H1 (cell line): Measurements from ENCODE around the gene URM1. TPM values are rescaled to one million over a fixed set of nuclear protein-coding genes. Genes with fewer than 3 reads are reported as not detected.

Experiments
- CTCF ChIA-PET: fragments of 300-600 bp; sonication (Branson Sonifier 250); formaldehyde crosslinking; loops from one replicate; lab custom pipeline; 2021; ENCODE audit not compliant: partially characterized antibody; lab: Charles Lee
- POLR2A ChIA-PET: fragments of 300-600 bp; sonication (Branson Sonifier 250); formaldehyde crosslinking; loops from one replicate; lab custom pipeline; 2021; ENCODE audit warnings: inconsistent platforms; ENCODE audit not compliant: partially characterized antibody; lab: Charles Lee
- DNase-seq, 2 experiments: peaks; one replicate each; pipeline versions ENCODE4 v3.0.0 to v3.0.0-alpha.2; 2010 to 2022; ENCODE audit warnings: low spot score in 2 of 2, low read depth in 1 of 2, mixed read lengths in 1 of 2
- FAIRE-seq: peaks from 2 replicates; lab custom pipeline; 2011; peaks lifted over from hg19 to GRCh38; lab: Jason Lieb, UNC
- H2AFZ ChIP-seq: 2 replicates; pipeline ENCODE4 v1.8.1; 2012; ENCODE audit warnings: low read length, inconsistent platforms
- H2AK5ac ChIP-seq: 2 replicates; pipeline ENCODE4 v1.6.1; 2013; ENCODE audit warnings: low read depth, low read length
- H2BK120ac ChIP-seq: replicated peaks from 2 replicates; pipeline ENCODE3; 2013; ENCODE audit warnings: low read depth, low read length, inconsistent platforms
- H2BK12ac ChIP-seq: 2 replicates; pipeline ENCODE4 v1.6.1; 2013; ENCODE audit warnings: low read depth, low read length
- H2BK15ac ChIP-seq: 2 replicates; pipeline ENCODE4 v1.6.1; 2013; ENCODE audit warnings: low read length
- H2BK20ac ChIP-seq: 2 replicates; pipeline ENCODE4 v1.6.1; 2013; ENCODE audit warnings: low read length
- H2BK5ac ChIP-seq: 2 replicates; pipeline ENCODE4 v1.6.1; 2013; ENCODE audit warnings: low read depth, low read length
- H3K14ac ChIP-seq: 2 replicates; pipeline ENCODE4 v1.6.1; 2013; ENCODE audit warnings: inconsistent platforms; ENCODE audit not compliant: insufficient read length
- H3K18ac ChIP-seq: 2 replicates; pipeline ENCODE4 v1.6.1; 2013; ENCODE audit warnings: low read length; ENCODE audit errors: extremely low read depth
- H3K23ac ChIP-seq: 2 replicates; pipeline ENCODE4 v1.6.1; 2013; ENCODE audit warnings: inconsistent platforms; ENCODE audit not compliant: insufficient read length
- H3K23me2 ChIP-seq: 2 replicates; pipeline ENCODE4 v1.6.1; 2013; ENCODE audit warnings: low read depth, low read length
- H3K27ac ChIP-seq: 2 replicates; pipeline ENCODE4 v1.6.1; 2011; ENCODE audit warnings: low read depth, low read length, inconsistent platforms
- H3K27me3 ChIP-seq, 4 experiments: replicated peaks in 1 of 4; 1 replicate in 1 of 4; 2 replicates in 3 of 4; pipeline versions ENCODE4 v1.6.1 to v1.8.1; 2011 to 2013; ENCODE audit warnings: low read length in 3 of 4, mild to moderate bottlenecking in 3 of 4, inconsistent platforms in 2 of 4, mixed read lengths in 2 of 4, moderate library complexity in 1 of 4; ENCODE audit not compliant: control insufficient read depth in 3 of 4, insufficient read depth in 3 of 4; ENCODE audit errors: extremely low read depth in 1 of 4
- H3K36me3 ChIP-seq, 4 experiments: 2 replicates each; pipeline versions ENCODE4 v1.6.1 to v1.8.1; 2011 to 2013; ENCODE audit warnings: mild to moderate bottlenecking in 4 of 4, low read length in 3 of 4, moderate library complexity in 2 of 4, control low read depth in 1 of 4, inconsistent platforms in 1 of 4; ENCODE audit not compliant: insufficient read depth in 4 of 4, control insufficient read depth in 2 of 4
- H3K4ac ChIP-seq: replicated peaks from 2 replicates; pipeline ENCODE3; 2013; ENCODE audit warnings: low read length, low read depth, mixed read lengths, inconsistent platforms; ENCODE audit not compliant: insufficient read length
- H3K4me1 ChIP-seq, 4 experiments: replicated peaks in 1 of 4; 1 replicate in 1 of 4; 2 replicates in 3 of 4; pipeline versions ENCODE4 v1.6.1 to v1.8.1; 2011 to 2013; ENCODE audit warnings: low read length in 3 of 4, inconsistent platforms in 2 of 4, mixed read lengths in 1 of 4; ENCODE audit not compliant: insufficient read depth in 4 of 4, control insufficient read depth in 3 of 4
- H3K4me2 ChIP-seq, 2 experiments: 2 replicates each; pipeline versions ENCODE4 v1.6.1 to v1.8.1; 2011 to 2013; ENCODE audit warnings: low read depth in 2 of 2, low read length in 2 of 2, control low read depth in 1 of 2, inconsistent platforms in 1 of 2, mild to moderate bottlenecking in 1 of 2; ENCODE audit not compliant: insufficient read depth in 1 of 2
- H3K4me3 ChIP-seq, 4 experiments: fragments of 200-600, 300-600 bp in 1 of 4; sonication (generic), shearing (Covaris generic), sonication (Bioruptor Twin) in 1 of 4; 2 replicates each; pipeline versions ENCODE4 v1.5.1 to v1.8.1; 2011 to 2016; ENCODE audit warnings: low read length in 4 of 4, low read depth in 3 of 4, control low read depth in 2 of 4, inconsistent platforms in 2 of 4, mild to moderate bottlenecking in 2 of 4, mixed read lengths in 1 of 4, moderate library complexity in 1 of 4; ENCODE audit not compliant: insufficient read depth in 2 of 4; ENCODE audit errors: extremely low read depth in 1 of 4
- H3K56ac ChIP-seq: replicated peaks from 2 replicates; pipeline ENCODE3; 2013; ENCODE audit warnings: low read depth, mild to moderate bottlenecking, mixed read lengths, low read length, inconsistent platforms; ENCODE audit not compliant: insufficient read length
- H3K79me1 ChIP-seq: 2 replicates; pipeline ENCODE4 v1.6.1; 2013; ENCODE audit warnings: low read depth, low read length, control low read depth
- H3K79me2 ChIP-seq, 2 experiments: 2 replicates each; pipeline versions ENCODE4 v1.6.1 to v1.8.1; 2012 to 2013; ENCODE audit warnings: low read length in 2 of 2, mild to moderate bottlenecking in 2 of 2, inconsistent platforms in 1 of 2; ENCODE audit not compliant: insufficient read depth in 2 of 2, control insufficient read depth in 1 of 2
- H3K9ac ChIP-seq, 4 experiments: replicated peaks in 1 of 4; 1 replicate in 1 of 4; 2 replicates in 3 of 4; pipeline versions ENCODE4 v1.6.1 to v1.8.1; 2011 to 2013; ENCODE audit warnings: low read depth in 3 of 4, low read length in 3 of 4, control low read depth in 2 of 4, mild to moderate bottlenecking in 2 of 4, moderate library complexity in 2 of 4, inconsistent platforms in 1 of 4; ENCODE audit errors: extremely low read depth in 1 of 4
- H3K9me3 ChIP-seq, 2 experiments: 2 replicates each; pipeline versions ENCODE4 v1.6.1 to v1.8.1; 2012 to 2013; ENCODE audit warnings: mild to moderate bottlenecking in 2 of 2, moderate library complexity in 2 of 2, control low read depth in 1 of 2, inconsistent platforms in 1 of 2, low read depth in 1 of 2, low read length in 1 of 2, mixed read lengths in 1 of 2; ENCODE audit not compliant: insufficient read depth in 2 of 2
- H4K20me1 ChIP-seq, 2 experiments: replicated peaks in 1 of 2; 2 replicates each; pipeline versions ENCODE3 to v1.8.1; 2011 to 2013; ENCODE audit warnings: inconsistent platforms in 2 of 2, low read length in 2 of 2, mild to moderate bottlenecking in 1 of 2; ENCODE audit not compliant: insufficient read depth in 2 of 2, control insufficient read depth in 1 of 2
- H4K5ac ChIP-seq: 2 replicates; pipeline ENCODE4 v1.6.1; 2013; ENCODE audit warnings: low read length, low read depth, mixed read lengths, inconsistent platforms; ENCODE audit not compliant: insufficient read length
- H4K8ac ChIP-seq: 2 replicates; pipeline ENCODE4 v1.8.0; 2013; ENCODE audit warnings: mild to moderate bottlenecking, moderate library complexity, low read length, inconsistent platforms; ENCODE audit not compliant: insufficient read depth; ENCODE audit errors: extremely low read depth
- H4K91ac ChIP-seq: replicated peaks from 2 replicates; pipeline ENCODE3; 2013; ENCODE audit warnings: low read length, mixed read lengths, inconsistent platforms; ENCODE audit not compliant: insufficient read length
- CBX8 ChIP-seq: fragments of 300-800, 300-1000 bp; sonication (generic); IDR thresholded peaks from 2 replicates; pipeline ENCODE4 v1.7.1; 2016; ENCODE audit warnings: low read depth, low read length, borderline replicate concordance
- EP300 ChIP-seq, 2 experiments: IDR thresholded peaks; 1 replicate in 1 of 2; 2 replicates in 1 of 2; pipeline ENCODE4 v1.6.1; 2011 to 2012; ENCODE audit warnings: low read depth in 2 of 2, low read length in 2 of 2, mild to moderate bottlenecking in 2 of 2, borderline replicate concordance in 1 of 2, inconsistent platforms in 1 of 2, moderate library complexity in 1 of 2
- RNF2 ChIP-seq: fragments of 200-900, 300-1000 bp; sonication (generic); IDR thresholded peaks from 2 replicates; pipeline ENCODE4 v1.7.1; 2016; ENCODE audit warnings: borderline replicate concordance, low read depth, mild to moderate bottlenecking, antibody characterized with exemption, low read length; ENCODE audit not compliant: poor library complexity, severe bottlenecking; ENCODE audit errors: missing control alignments
- RXRA ChIP-seq: IDR thresholded peaks from 2 replicates; pipeline ENCODE4 v1.6.1; 2011; ENCODE audit warnings: low read depth, mild to moderate bottlenecking, low read length, moderate library complexity; ENCODE audit not compliant: insufficient read depth
- SP1 ChIP-seq: IDR thresholded peaks from 2 replicates; pipeline ENCODE4 v1.6.1; 2011; ENCODE audit warnings: low read depth, low read length
- TAF1 ChIP-seq: IDR thresholded peaks from 2 replicates; pipeline ENCODE4 v1.6.1; 2011; ENCODE audit warnings: mild to moderate bottlenecking, low read depth, low read length
- TEAD4 ChIP-seq: IDR thresholded peaks from 2 replicates; pipeline ENCODE4 v1.6.1; 2012; ENCODE audit warnings: low read depth, low read length, inconsistent platforms, mixed read lengths
- YY1 ChIP-seq: IDR thresholded peaks from 2 replicates; pipeline ENCODE4 v1.6.1; 2011; ENCODE audit warnings: low read depth, mild to moderate bottlenecking, low read length
- WGBS, 2 experiments: shearing (Covaris generic) in 1 of 2; methylation state at CpG; one replicate each; pipeline versions ENCODE4 v1.1.6 to v1.1.7; 2013 to 2015; ENCODE audit warnings: low lambda C conversion rate in 2 of 2, mixed read lengths in 2 of 2, inconsistent platforms in 1 of 2, low coverage in 1 of 2, missing lambda C conversion rate in 1 of 2; ENCODE audit not compliant: insufficient replicate concordance in 2 of 2, insufficient coverage in 1 of 2, insufficient read length in 1 of 2; ENCODE audit errors: extremely low coverage in 1 of 2, missing lambda C conversion rate in 1 of 2; 5-methylcytosine and 5-hydroxymethylcytosine counted together
- polyA plus RNA-seq, 7 experiments: library from polyadenylated mRNA; depleted of rRNA in 3 of 7; stranded (reverse) in 5 of 7; unstranded in 2 of 7; fragments of >200 nt in 5 of 7; fragments of 200-250 nt in 2 of 7; gene quantifications; 1 replicate in 5 of 7; 2 replicates in 1 of 7; 4 replicates in 1 of 7; pipeline versions ENCODE4 v1.2.1 to v1.2.3, GENCODE V29; 2011 to 2013; ENCODE audit warnings: missing spikeins in 2 of 7, mixed read lengths in 2 of 7
- total RNA-seq: library from RNA; stranded (reverse); fragmentation: NEBNext Ultra II Directional; extraction: Animal tissue kit (Norgen Biotek cat#: 25700); gene quantifications from 2 replicates; pipeline ENCODE4 v1.2.1, GENCODE V29; 2021

The URM1 gene
- total and polyA plus RNA-seq, 2 of the 8 experiments (the other 6 are each of a cell fraction or from before 2014, with no cell fraction given) = 58.3 to 62.3 TPM

GRCh38 chr9:128374221-128374675, 3.1 kb downstream of the URM1 start:
- no peak overlapping the region for H3K9ac ChIP-seq
- CTCF ChIA-PET = interaction anchor here (1.1 to 25.1 kb wide), 3 partner anchors 11 to 35 kb away, joined by 3 to 544 read pairs (median 29); no protein-coding TSS in a partner anchor
- H3K9me3 ChIP-seq = no peaks in the 10 kb centered on the region
- no peak overlapping the region for H2BK120ac ChIP-seq
- peaks cover 0 to 15% of the 10 kb centered on the region in 2 experiments for H4K20me1 ChIP-seq
- 86% methylated on average over 9 of the region's 9 CpGs; no CpG with 5 or more reads in 1 of the 2 experiments for WGBS, 2 experiments
- no peak overlapping the region for H3K23ac ChIP-seq
- no peak overlapping the region for H4K91ac ChIP-seq
- H3K4me3 ChIP-seq = no peak overlapping the region
- TF ChIP-seq CBX8 (no peak), TAF1 (no peak), SP1 (no peak), EP300 (IDR thresholded peaks at IDR 0.05; ENCODE audit: borderline replicate concordance in 1 of 2, low read depth in 2 of 2, low read length in 2 of 2) (no peak), RNF2 (no peak), RXRA (no peak), TEAD4 (no peak), YY1 (no peak)
- no peak overlapping the region for H3K4ac ChIP-seq
- no peak overlapping the region for H2AFZ ChIP-seq
- peaks cover 0 to under 1% (median 0%) of the 10 kb centered on the region in 4 experiments; a peak in 1 of 7 replicates for H3K27me3 ChIP-seq
- H2BK15ac ChIP-seq = no peak overlapping the region
- no peak overlapping the region for H3K27ac ChIP-seq
- no peak overlapping the region for H2BK20ac ChIP-seq
- POLR2A ChIA-PET = interaction anchor here (1.2 kb wide), 1 partner anchor 9 kb away, joined by 4 read pairs; no protein-coding TSS in a partner anchor
- no peak overlapping the region for H3K56ac ChIP-seq
- H3K79me2 ChIP-seq = peaks cover 7 to 25% of the 10 kb centered on the region in 2 experiments
- no peak overlapping the region for H2BK5ac ChIP-seq
- no peak for FAIRE-seq
- no peak for DNase-seq
- no peak overlapping the region for H2BK12ac ChIP-seq
- H4K5ac ChIP-seq = no peak overlapping the region
- no peak overlapping the region for H3K4me2 ChIP-seq
- peaks cover 8% of the 10 kb centered on the region; the same call in 1 of the 2 replicates for H3K23me2 ChIP-seq
- H3K79me1 ChIP-seq = peaks cover 10% of the 10 kb centered on the region; the same call in 1 of the 2 replicates
- H3K14ac ChIP-seq = no peak overlapping the region
- H3K18ac ChIP-seq = no peak overlapping the region
- no peak overlapping the region for H4K8ac ChIP-seq
- peaks cover 0 to 3% (median 0%) of the 10 kb centered on the region in 4 experiments; a peak in 2 of 8 replicates for H3K36me3 ChIP-seq
- no peak overlapping the region for H2AK5ac ChIP-seq
- peaks cover 0 to 8% (median 3%) of the 10 kb centered on the region in 4 experiments; a peak in 4 of 7 replicates for H3K4me1 ChIP-seq
